T-helper 17 cell (primary cell): ENCODE data around the gene FGF12. TPM values are rescaled to one million over a fixed set of nuclear protein-coding genes. Genes with fewer than 3 reads are reported as not detected.

Source experiments
- ATAC-seq: fragments of 150-1000 bp; cut with Tn5 transposase; 2 replicates; pipeline ENCODE4 v1.10.0; 2021; ENCODE audit warnings: mild to moderate bottlenecking, moderate library complexity
- DNase-seq, 3 donors: peaks; one replicate each; pipeline versions ENCODE4 v3.0.0 to v3.0.0-alpha.2; 2020 to 2021
- H3K9me3 ChIP-seq: one replicate; pipeline ENCODE4 v1.7.0; 2013; ENCODE audit warnings: low read length, mild to moderate bottlenecking; ENCODE audit not compliant: control insufficient read depth, poor library complexity, severe bottlenecking
- H3K27ac Mint-ChIP-seq: one replicate; pipeline ENCODE4 v1.8.0; 2022; ENCODE audit warnings: mild to moderate bottlenecking, moderate library complexity, mixed read lengths
- H3K27me3 Mint-ChIP-seq: one replicate; pipeline ENCODE4 v1.8.0; 2022; ENCODE audit warnings: mixed read lengths
- H3K36me3 Mint-ChIP-seq: one replicate; pipeline ENCODE4 v1.8.0; 2022; ENCODE audit warnings: low read depth, mixed read lengths
- H3K4me1 Mint-ChIP-seq: one replicate; pipeline ENCODE4 v1.8.0; 2022; ENCODE audit warnings: mild to moderate bottlenecking, mixed read lengths
- H3K4me3 Mint-ChIP-seq: one replicate; pipeline ENCODE4 v1.8.0; 2022; ENCODE audit warnings: mild to moderate bottlenecking, moderate library complexity, mixed read lengths
- total RNA-seq, 4 donors: library from RNA in 2 of 4; stranded (reverse) in 2 of 4; gene quantifications; one replicate each; pipeline ENCODE4 v1.2.3 and lab custom pipeline; 2022 to 2026

Gene FGF12
- total RNA-seq, 2 donors from 2014 or later = 0.35 TPM; not detected in 1

DNA sequence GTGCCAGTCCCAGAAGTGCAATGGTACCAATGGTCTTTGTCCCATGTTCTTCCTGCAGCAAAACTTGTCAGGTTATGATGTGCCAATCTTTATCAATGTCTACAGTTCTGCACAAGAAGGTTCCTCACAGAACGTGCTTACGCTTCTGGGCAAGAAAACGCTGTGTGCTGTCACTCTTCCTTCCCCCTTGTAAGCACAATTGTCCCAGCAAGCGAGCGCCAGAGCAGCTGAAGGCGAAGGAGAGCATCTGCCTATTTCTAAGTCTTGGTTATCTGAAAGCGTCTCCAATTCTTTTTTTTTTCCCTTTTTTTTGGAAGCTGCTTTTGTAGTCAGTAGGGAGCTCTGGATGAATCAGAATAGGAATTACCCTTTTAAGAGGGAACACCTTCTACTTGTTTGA, 514.4 kb downstream of the FGF12 start:
- H3K4me1 Mint-ChIP-seq = no peaks in the 10 kb centered on the region
- ATAC-seq (no peak), DNase-seq (no peak)
- no peak overlapping the region for H3K4me3 Mint-ChIP-seq
- H3K27me3 Mint-ChIP-seq = no peaks in the 10 kb centered on the region
- no peaks in the 10 kb centered on the region for H3K36me3 Mint-ChIP-seq
- no peak overlapping the region for H3K27ac Mint-ChIP-seq
- no peaks in the 10 kb centered on the region for H3K9me3 ChIP-seq

DNA sequence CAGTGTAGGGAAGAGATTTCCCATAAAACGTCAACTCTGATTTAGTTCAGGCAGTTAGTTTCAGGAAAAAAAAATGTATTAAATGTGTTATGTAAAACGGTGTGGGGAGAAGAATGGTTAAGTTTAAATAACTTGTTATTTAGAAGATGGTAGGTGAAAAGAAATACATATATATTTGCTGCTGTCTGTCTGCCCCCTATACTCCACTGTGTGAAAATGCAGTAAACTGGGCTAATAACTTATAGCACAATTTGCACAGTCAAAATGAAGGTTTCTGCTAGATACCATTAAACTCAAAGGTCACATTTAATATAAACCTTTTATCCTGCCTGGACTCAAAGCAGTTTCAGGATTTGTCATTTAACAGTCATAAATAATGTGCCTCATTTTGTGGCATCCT, 515.0 kb downstream of the FGF12 start:
- ATAC-seq = no peak

DNA sequence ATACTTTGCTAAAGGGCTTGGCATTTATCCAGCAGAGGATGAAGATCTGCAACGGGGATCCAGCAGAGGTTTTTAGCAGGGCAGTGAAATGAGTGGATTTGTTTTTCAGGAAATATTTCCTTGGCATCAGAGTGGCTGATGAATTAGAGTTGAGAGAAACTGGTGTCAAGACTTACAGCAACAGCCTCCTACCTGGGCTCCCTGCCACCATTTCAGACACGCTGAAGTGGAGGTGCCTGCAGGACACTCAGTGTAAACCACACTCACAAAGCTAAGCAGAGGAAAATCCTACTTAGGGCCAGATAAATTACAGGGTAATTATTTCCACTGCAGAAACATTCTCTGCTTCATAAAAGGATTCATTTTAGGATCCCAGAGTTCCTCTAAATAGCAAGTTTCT, 519.7 kb downstream of the FGF12 start:
- ATAC-seq (no peak), DNase-seq (no peak)
- Mint-ChIP-seq H3K36me3 (no peaks in the 10 kb centered on the region), H3K27ac (no peak overlapping the region), H3K4me1 (no peaks in the 10 kb centered on the region), H3K27me3 (no peaks in the 10 kb centered on the region), H3K4me3 (no peak overlapping the region)
- H3K9me3 ChIP-seq = no peaks in the 10 kb centered on the region

More for the DNA sequence above, 515.0 kb downstream of the FGF12 start:
- H3K4me1 Mint-ChIP-seq = no peaks in the 10 kb centered on the region
- H3K36me3 Mint-ChIP-seq = no peaks in the 10 kb centered on the region
- H3K27me3 Mint-ChIP-seq = no peaks in the 10 kb centered on the region
- no peak overlapping the region for H3K27ac Mint-ChIP-seq
- no peak overlapping the region for H3K4me3 Mint-ChIP-seq
- DNase-seq = no peak
- H3K9me3 ChIP-seq = no peaks in the 10 kb centered on the region

DNA sequence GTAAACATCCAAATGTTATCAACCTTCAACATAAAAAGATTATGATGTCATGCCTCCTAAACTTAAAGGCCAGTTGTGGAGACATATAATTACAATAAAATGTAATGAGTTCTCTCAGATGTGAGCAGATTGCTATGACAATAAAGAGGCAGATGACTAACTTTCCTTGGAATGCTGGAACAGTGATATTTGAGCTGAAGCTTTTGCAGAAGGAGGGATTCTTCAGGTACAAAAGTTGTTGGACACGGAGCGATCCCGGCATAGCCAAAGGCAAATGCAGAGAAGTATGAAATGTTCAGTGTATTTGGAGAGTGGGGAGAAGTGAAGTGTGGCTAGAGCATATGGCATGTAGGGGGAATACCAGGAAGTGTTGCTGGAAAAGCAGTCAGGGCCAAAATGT, 520.1 kb downstream of the FGF12 start:
- no peak overlapping the region for H3K27ac Mint-ChIP-seq
- no peak for ATAC-seq
- H3K4me3 Mint-ChIP-seq = no peak overlapping the region
- H3K9me3 ChIP-seq = no peaks in the 10 kb centered on the region
- H3K4me1 Mint-ChIP-seq = no peaks in the 10 kb centered on the region
- H3K36me3 Mint-ChIP-seq = no peaks in the 10 kb centered on the region
- no peaks in the 10 kb centered on the region for H3K27me3 Mint-ChIP-seq
- DNase-seq = no peak

DNA sequence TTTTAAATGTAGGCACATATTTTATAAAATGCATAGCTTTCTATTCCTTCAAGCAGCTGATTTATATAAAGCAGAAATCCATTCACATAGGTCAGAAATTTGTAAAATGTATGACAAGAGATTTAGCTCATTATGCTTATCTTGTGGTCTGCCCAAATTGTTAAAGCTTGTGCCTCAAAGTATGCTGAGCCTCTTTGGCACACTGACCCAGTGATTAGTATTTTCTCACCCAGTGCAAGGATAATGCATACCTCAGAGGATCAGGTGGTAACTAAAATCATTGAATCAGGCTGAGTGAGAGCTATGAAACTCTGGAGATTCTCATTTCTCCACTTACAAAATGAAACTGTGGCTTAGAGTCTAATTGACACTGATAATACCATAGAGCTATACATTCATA, 533.3 kb downstream of the FGF12 start:
- no peaks in the 10 kb centered on the region for H3K36me3 Mint-ChIP-seq

DNA sequence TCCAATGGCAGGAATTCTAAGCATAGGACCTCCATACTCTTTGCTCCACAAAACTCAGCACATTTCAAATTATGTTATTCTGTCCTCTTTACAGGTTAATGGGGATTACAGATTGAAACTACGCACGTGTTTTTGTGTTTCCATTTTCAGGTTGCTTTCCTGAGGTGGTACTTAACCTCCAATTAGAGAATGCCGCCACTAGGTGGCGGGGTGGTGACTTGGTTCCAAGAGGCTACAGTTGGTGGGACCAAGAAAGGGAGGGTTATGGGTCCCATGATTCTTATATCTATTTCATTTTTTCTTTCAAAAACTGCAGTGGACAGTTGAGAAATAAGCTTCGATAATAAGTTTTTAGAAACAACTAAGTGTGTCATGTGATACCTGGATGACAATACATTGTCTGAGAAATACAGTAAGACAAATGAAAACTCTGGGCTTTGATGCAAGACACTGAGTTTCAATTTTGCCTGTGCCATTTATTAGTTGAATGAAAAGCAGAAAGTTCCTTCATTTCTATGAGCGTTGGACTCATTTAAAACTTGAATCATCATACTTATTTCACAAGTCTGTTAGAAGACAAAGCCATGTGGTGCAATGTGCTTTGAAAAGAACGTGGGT, 539.0 kb downstream of the FGF12 start:
- no peak overlapping the region for H3K27ac Mint-ChIP-seq
- H3K4me3 Mint-ChIP-seq = no peak overlapping the region
- H3K4me1 Mint-ChIP-seq = no peaks in the 10 kb centered on the region
- H3K9me3 ChIP-seq = no peaks in the 10 kb centered on the region
- no peaks in the 10 kb centered on the region for H3K27me3 Mint-ChIP-seq
- ATAC-seq = no peak
- peak in 1 of 3 donors; percentile 9 for DNase-seq
- no peaks in the 10 kb centered on the region for H3K36me3 Mint-ChIP-seq

More for the DNA sequence above, 533.3 kb downstream of the FGF12 start:
- DNase-seq (no peak), ATAC-seq (no peak)
- no peaks in the 10 kb centered on the region for H3K27me3 Mint-ChIP-seq
- H3K27ac Mint-ChIP-seq = no peak overlapping the region
- no peaks in the 10 kb centered on the region for H3K9me3 ChIP-seq
- no peaks in the 10 kb centered on the region for H3K4me1 Mint-ChIP-seq
- no peak overlapping the region for H3K4me3 Mint-ChIP-seq

DNA sequence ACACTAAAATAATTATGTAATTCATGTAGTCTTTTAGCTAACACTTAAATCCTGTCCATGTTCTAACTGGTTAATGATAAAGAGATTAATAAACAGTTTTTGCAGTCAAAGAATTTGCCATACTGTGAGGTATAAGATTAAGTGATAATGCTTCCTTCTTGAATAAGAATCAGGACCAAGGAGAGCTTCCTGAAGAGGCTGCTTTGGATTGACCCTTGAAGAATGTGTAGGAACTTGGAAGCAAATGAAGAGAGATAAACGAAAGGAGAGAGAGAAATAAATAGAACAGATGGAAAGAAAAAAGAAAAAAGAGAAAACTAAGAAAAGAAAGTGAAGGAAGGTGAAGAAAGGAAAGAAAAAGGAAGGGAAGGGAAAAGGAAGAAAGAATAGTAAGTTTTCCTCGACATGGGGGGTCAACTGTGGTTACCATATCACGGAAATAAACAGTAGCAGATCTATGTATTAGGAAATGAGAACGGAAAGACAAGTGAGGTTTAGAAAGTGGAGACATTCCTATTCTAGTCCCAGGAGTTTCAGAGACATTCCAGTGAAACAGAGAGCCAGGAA, 539.8 kb downstream of the FGF12 start:
- no peak overlapping the region for H3K4me3 Mint-ChIP-seq
- no peak for DNase-seq
- no peaks in the 10 kb centered on the region for H3K9me3 ChIP-seq
- no peaks in the 10 kb centered on the region for H3K27me3 Mint-ChIP-seq
- no peaks in the 10 kb centered on the region for H3K4me1 Mint-ChIP-seq
- no peak for ATAC-seq
- no peaks in the 10 kb centered on the region for H3K36me3 Mint-ChIP-seq
- H3K27ac Mint-ChIP-seq = no peak overlapping the region

DNA sequence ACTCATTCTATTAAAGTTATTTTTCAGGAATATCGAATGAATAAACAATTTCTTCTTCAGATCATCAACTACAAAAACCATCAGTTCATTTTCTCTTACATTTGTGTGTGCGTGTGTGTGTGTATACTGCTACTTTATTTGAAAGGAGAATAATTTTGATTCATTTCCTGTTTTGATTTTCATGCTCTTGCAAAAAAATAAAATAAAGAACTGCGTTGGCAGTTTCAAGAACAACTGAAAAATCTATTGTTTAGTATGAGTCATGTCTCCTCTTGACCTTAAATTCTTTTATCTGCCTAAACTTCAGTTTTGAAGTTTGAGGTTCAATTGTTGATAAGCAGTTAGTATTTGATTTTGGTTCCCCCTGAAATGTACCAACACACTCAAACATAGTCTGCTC, 540.8 kb downstream of the FGF12 start:
- no peaks in the 10 kb centered on the region for H3K9me3 ChIP-seq
- Mint-ChIP-seq H3K27ac (no peak overlapping the region), H3K27me3 (no peaks in the 10 kb centered on the region), H3K36me3 (no peaks in the 10 kb centered on the region), H3K4me3 (no peak overlapping the region), H3K4me1 (no peaks in the 10 kb centered on the region)
- no peak for DNase-seq
- ATAC-seq = no peak

DNA sequence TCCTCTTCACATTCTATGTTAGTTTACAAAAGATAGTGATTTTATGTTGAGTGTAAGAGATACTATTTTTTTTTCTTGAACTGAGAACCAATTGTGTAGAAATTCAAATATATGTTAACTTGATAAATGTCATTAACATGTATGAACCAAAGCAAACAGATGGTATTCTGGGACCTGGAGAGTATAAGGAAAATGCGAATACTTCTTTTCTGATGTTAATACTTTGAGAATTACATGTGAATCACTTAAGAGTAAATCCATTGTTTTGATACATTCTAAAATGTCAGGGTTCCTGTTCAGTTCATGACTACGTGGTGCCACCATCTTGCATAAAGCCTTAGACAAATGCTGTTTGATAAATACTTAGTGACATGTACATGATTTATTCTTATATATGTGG, 541.3 kb downstream of the FGF12 start:
- ATAC-seq = no peak
- H3K4me1 Mint-ChIP-seq = no peaks in the 10 kb centered on the region
- no peak overlapping the region for H3K27ac Mint-ChIP-seq
- no peak overlapping the region for H3K4me3 Mint-ChIP-seq
- H3K9me3 ChIP-seq = no peaks in the 10 kb centered on the region
- DNase-seq = no peak
- no peaks in the 10 kb centered on the region for H3K27me3 Mint-ChIP-seq
- H3K36me3 Mint-ChIP-seq = no peaks in the 10 kb centered on the region

DNA sequence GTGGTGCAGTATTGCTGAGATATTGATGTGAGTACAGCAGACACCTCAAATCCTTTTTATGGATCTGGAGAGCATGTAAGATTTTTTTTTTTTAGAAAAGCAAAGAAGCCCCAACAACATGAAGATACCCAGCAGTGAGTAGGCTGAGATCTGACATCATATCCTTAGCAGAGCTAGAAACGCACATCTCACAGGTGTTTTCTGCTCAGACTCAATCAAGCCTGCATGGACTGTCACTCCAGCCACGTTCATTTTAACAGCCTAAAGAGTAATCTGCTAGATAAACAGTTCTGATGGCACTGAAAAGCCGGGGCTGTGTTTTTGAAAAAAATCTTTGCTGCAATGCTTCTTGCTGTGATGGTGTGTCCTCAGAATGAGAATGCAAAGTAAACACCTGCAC, 544.2 kb downstream of the FGF12 start:
- Mint-ChIP-seq H3K27ac (no peak overlapping the region), H3K4me3 (no peak overlapping the region), H3K36me3 (no peaks in the 10 kb centered on the region), H3K4me1 (no peaks in the 10 kb centered on the region), H3K27me3 (no peaks in the 10 kb centered on the region)
- DNase-seq = no peak
- no peak for ATAC-seq
- H3K9me3 ChIP-seq = no peaks in the 10 kb centered on the region

DNA sequence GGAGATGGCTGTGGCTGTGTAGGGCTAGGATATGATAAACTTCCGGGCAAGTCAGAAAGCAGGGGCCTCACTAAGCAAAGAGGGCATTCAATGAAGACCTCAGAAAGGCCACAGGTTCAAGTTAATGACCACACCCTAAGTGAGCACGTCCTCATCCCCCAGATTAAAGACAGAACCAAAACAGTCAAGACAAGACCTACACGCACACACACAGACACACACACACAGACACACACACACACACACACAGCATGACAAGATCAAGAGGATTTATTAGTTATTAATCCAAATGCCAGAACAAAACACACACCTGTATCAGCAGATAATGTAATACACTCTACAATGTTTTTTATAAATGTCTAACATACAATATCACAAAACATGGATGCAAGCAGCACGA, 546.2 kb downstream of the FGF12 start:
- no peaks in the 10 kb centered on the region for H3K36me3 Mint-ChIP-seq

DNA sequence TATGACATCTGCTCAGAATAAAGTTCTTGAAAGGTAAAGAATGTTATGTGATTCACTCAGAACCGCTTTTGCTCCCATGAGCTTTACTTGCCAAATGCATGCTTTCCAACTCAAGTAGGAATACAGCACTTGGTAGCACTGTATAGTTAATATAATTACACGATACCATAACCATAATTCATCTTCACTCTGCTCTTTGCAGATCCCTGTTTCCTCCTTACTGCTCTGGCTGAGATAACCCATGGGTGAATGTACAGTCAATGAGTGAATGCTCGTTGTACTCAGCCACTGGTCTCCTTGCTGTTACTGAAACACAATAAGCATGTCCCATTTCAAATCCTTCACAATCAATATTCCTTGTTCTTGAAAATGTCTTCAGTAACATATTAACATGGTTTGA, 550.0 kb downstream of the FGF12 start:
- H3K27me3 Mint-ChIP-seq = no peaks in the 10 kb centered on the region
- no peak for ATAC-seq
- no peak overlapping the region for H3K4me3 Mint-ChIP-seq

More for the DNA sequence above, 546.2 kb downstream of the FGF12 start:
- Mint-ChIP-seq H3K27ac (no peak overlapping the region), H3K4me3 (no peak overlapping the region), H3K27me3 (no peaks in the 10 kb centered on the region), H3K4me1 (no peaks in the 10 kb centered on the region)
- ATAC-seq = no peak
- DNase-seq = no peak
- H3K9me3 ChIP-seq = no peaks in the 10 kb centered on the region

DNA sequence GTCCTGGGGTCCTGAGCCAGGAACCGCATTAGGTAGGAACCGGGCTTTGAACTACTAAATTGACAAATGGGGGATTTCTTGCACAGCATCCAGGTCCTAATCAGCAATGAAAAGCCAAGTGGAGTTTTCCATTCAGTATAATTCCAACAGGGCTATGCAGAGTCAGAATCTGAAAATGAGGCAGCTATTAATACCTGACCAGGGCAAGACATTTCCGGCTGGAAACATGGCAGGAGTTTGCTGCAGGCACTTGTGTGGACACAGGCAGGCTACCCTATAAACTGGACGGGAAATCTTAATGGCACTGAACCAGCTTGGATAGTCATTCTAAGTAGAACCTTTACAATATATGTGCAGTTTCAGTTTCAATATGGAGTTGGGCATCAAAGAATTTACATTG, 553.1 kb downstream of the FGF12 start:
- no peak overlapping the region for H3K4me3 Mint-ChIP-seq
- H3K27me3 Mint-ChIP-seq = no peaks in the 10 kb centered on the region
- H3K9me3 ChIP-seq = no peaks in the 10 kb centered on the region
- H3K4me1 Mint-ChIP-seq = no peaks in the 10 kb centered on the region
- DNase-seq (no peak), ATAC-seq (no peak)
- no peak overlapping the region for H3K27ac Mint-ChIP-seq
- no peaks in the 10 kb centered on the region for H3K36me3 Mint-ChIP-seq

More for the DNA sequence above, 550.0 kb downstream of the FGF12 start:
- Mint-ChIP-seq H3K4me1 (no peaks in the 10 kb centered on the region), H3K36me3 (no peaks in the 10 kb centered on the region), H3K27ac (no peak overlapping the region)
- DNase-seq = no peak
- no peaks in the 10 kb centered on the region for H3K9me3 ChIP-seq

DNA sequence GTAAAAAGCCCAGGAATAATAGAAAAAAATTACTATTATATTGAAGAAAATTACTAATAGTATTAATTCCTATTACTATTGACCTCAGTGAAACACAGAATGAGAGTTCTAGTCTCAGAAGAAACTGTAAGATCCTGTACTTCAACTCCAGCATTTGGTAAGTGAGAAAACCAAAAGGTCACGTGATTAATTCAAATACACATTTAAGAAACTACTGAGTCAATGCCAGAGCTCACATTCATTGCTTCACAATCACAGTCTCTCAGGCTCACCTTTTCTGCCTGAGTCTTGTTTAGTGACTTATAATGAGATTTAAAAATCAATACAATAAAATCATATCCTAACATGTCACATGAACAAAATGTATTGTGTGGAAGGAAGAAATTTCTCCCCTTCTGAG, 556.1 kb downstream of the FGF12 start:
- Mint-ChIP-seq H3K4me3 (no peak overlapping the region), H3K27ac (no peak overlapping the region), H3K4me1 (no peaks in the 10 kb centered on the region), H3K36me3 (no peaks in the 10 kb centered on the region), H3K27me3 (no peaks in the 10 kb centered on the region)
- no peaks in the 10 kb centered on the region for H3K9me3 ChIP-seq
- no peak for ATAC-seq
- DNase-seq = no peak
